SK-N-SH treated with all-trans-retinoic acid at 6 μM for 48 hours (cell line): Measurements from ENCODE around the gene ZFAND3.

Experiments used
- ATAC-seq: fragments of 200-7000 bp; cut with Tn5 transposase; 3 replicates; pipeline ENCODE4 v1.9.1; 2020; ENCODE audit warnings: mild to moderate bottlenecking, moderate library complexity
- BACH2 ChIP-seq: fragments of 250-450 bp; sonication (Bioruptor Pico); IDR thresholded peaks from 2 replicates; pipeline ENCODE4 v1.9.0; 2021; ENCODE audit warnings: mild to moderate bottlenecking, borderline replicate concordance
- CREB5 ChIP-seq: fragments of 250-450 bp; sonication (Bioruptor Pico); IDR thresholded peaks from 2 replicates; pipeline ENCODE4 v1.5.1; 2020; ENCODE audit warnings: low read depth, mild to moderate bottlenecking, moderate library complexity
- CSDC2 ChIP-seq: fragments of 250-450 bp; sonication (Bioruptor Pico); IDR thresholded peaks from 2 replicates; pipeline ENCODE4 v1.5.0; 2020; ENCODE audit warnings: mild to moderate bottlenecking, moderate library complexity
- ESRRG ChIP-seq: fragments of 250-450 bp; sonication (Bioruptor Pico); IDR thresholded peaks from 2 replicates; pipeline ENCODE4 v1.6.1; 2021; ENCODE audit warnings: mild to moderate bottlenecking
- OSR1 ChIP-seq: fragments of 250-450 bp; sonication (Bioruptor Pico); IDR thresholded peaks from 2 replicates; pipeline ENCODE4 v1.8.0; 2022; ENCODE audit warnings: moderate library complexity, mild to moderate bottlenecking, inconsistent platforms
- POU6F1 ChIP-seq: fragments of 250-450 bp; sonication (Bioruptor Pico); IDR thresholded peaks from 2 replicates; pipeline ENCODE4 v1.8.0; 2021; ENCODE audit warnings: low read depth, mild to moderate bottlenecking, moderate library complexity, borderline replicate concordance
- RARB ChIP-seq: fragments of 250-450 bp; sonication (Bioruptor Pico); IDR thresholded peaks from 2 replicates; pipeline ENCODE4 v1.8.0; 2021; ENCODE audit warnings: mild to moderate bottlenecking, moderate library complexity
- SNAI2 ChIP-seq: fragments of 250-450 bp; sonication (Bioruptor Pico); IDR thresholded peaks from 2 replicates; pipeline ENCODE4 v1.5.0; 2020; ENCODE audit warnings: mild to moderate bottlenecking, moderate library complexity
- TOX ChIP-seq: fragments of 250-450 bp; sonication (Bioruptor Pico); IDR thresholded peaks from 2 replicates; pipeline ENCODE4 v1.8.0; 2021; ENCODE audit warnings: mild to moderate bottlenecking, moderate library complexity, borderline replicate concordance
- ZC3H10 ChIP-seq: fragments of 250-450 bp; sonication (Bioruptor Pico); IDR thresholded peaks from 2 replicates; pipeline ENCODE4 v1.5.1; 2021; ENCODE audit warnings: mild to moderate bottlenecking, moderate library complexity
- ZFP3 ChIP-seq: fragments of 250-450 bp; sonication (Bioruptor Pico); IDR thresholded peaks from 2 replicates; pipeline ENCODE4 v1.5.0; 2020; ENCODE audit warnings: mild to moderate bottlenecking, moderate library complexity
- ZFP30 ChIP-seq: fragments of 450-650 bp; formaldehyde crosslinking; IDR thresholded peaks from 2 replicates; pipeline ENCODE4 v1.5.0; 2022; ENCODE audit warnings: mild to moderate bottlenecking, moderate library complexity
- ZNF565 ChIP-seq: fragments of 450-650 bp; formaldehyde crosslinking; conservative IDR thresholded peaks from 2 replicates; pipeline ENCODE4 v1.5.0; 2020; ENCODE audit warnings: low read depth, mild to moderate bottlenecking, moderate library complexity
- ZNF70 ChIP-seq: fragments of 450-650 bp; formaldehyde crosslinking; IDR thresholded peaks from 2 replicates; pipeline ENCODE4 v1.5.0; 2020; ENCODE audit warnings: mild to moderate bottlenecking, moderate library complexity
- ZNF8 ChIP-seq: fragments of 450-650 bp; formaldehyde crosslinking; IDR thresholded peaks from 2 replicates; pipeline ENCODE4 v1.5.0; 2020; ENCODE audit warnings: mild to moderate bottlenecking, moderate library complexity
- TF ChIP-seq, protein P1 (sequence below): fragments of 250-450 bp; sonication (Bioruptor Pico); IDR thresholded peaks from 2 replicates; pipeline ENCODE4 v1.5.0; 2020; ENCODE audit warnings: mild to moderate bottlenecking, moderate library complexity
- TF ChIP-seq, protein P2 (sequence below): fragments of 250-450 bp; sonication (Bioruptor Pico); IDR thresholded peaks from 2 replicates; pipeline ENCODE4 v1.5.1; 2021; ENCODE audit warnings: mild to moderate bottlenecking, moderate library complexity

Gene ZFAND3

DNA sequence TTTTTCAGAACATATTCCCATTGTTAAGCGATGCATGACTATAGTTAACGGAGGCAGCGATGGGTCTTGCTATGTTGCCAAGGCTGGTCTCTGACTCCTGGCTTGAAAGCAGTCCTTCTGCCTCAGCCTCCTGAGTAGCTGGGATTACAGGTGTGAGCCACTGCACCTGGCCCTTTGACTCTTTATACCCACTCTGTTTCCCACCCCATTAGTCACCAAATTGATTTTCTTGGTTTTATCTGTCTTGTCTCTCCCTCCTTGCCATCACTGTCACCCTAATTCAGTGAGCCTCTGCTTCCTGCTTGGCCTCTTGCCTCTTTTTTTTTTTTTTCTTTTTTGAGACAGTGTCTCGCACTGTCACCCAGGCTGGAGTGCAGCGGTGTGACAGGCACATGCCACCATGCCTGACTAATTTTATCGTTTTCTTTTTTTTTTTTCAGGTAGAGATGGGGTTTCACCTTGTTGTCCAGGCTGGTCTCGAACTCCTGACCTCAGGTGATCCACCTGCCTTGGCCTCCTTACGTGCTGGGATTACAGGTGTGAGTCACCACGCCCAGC, 31.3 kb downstream of the ZFAND3 start:
- ATAC-seq = no peak
- TF ChIP-seq, protein P1, sequence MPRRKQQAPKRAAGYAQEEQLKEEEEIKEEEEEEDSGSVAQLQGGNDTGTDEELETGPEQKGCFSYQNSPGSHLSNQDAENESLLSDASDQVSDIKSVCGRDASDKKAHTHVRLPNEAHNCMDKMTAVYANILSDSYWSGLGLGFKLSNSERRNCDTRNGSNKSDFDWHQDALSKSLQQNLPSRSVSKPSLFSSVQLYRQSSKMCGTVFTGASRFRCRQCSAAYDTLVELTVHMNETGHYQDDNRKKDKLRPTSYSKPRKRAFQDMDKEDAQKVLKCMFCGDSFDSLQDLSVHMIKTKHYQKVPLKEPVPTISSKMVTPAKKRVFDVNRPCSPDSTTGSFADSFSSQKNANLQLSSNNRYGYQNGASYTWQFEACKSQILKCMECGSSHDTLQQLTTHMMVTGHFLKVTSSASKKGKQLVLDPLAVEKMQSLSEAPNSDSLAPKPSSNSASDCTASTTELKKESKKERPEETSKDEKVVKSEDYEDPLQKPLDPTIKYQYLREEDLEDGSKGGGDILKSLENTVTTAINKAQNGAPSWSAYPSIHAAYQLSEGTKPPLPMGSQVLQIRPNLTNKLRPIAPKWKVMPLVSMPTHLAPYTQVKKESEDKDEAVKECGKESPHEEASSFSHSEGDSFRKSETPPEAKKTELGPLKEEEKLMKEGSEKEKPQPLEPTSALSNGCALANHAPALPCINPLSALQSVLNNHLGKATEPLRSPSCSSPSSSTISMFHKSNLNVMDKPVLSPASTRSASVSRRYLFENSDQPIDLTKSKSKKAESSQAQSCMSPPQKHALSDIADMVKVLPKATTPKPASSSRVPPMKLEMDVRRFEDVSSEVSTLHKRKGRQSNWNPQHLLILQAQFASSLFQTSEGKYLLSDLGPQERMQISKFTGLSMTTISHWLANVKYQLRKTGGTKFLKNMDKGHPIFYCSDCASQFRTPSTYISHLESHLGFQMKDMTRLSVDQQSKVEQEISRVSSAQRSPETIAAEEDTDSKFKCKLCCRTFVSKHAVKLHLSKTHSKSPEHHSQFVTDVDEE (CRISPR knock-in tag) = no peak
- no peak for TF ChIP-seq ZNF8 (CRISPR knock-in tag)
- TF ChIP-seq ZFP3 = no peak
- TF ChIP-seq SNAI2 (CRISPR knock-in tag) = no peak

DNA sequence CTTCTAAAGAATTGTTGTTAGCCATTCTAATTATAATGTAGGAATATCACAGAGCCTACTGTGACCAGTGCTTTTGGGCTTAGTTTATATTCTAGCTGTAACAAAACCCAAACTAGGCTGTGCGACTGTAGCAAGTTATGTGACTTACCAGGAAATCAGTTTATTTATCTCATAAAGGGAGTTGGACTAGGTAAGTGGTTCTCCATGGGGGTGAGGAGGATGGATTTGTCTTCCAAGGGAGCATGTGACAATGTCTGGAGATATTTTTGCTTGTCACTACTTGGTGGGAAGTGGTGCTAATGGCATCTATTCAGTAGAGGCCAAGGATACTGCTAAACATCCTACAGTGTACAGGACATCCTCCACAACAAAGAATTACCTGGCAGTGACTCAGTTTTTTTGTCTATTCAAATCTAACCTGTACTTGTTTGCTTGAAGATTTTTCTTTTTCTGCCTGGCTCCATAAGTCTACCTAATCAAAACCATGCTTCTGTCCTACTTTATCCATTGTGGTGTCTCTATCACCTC, 32.5 kb downstream of the ZFAND3 start:
- no peak for ATAC-seq
- TF ChIP-seq ESRRG (CRISPR knock-in tag) = no peak
- no peak for TF ChIP-seq ZNF8 (CRISPR knock-in tag)
- no peak for TF ChIP-seq CREB5
- no peak for TF ChIP-seq ZC3H10 (CRISPR knock-in tag)
- TF ChIP-seq POU6F1 (CRISPR knock-in tag) = no peak
- no peak for TF ChIP-seq ZNF70 (CRISPR knock-in tag)
- no peak for TF ChIP-seq TOX
- no peak for TF ChIP-seq SNAI2 (CRISPR knock-in tag)
- TF ChIP-seq BACH2 = no peak
- TF ChIP-seq, protein P2, sequence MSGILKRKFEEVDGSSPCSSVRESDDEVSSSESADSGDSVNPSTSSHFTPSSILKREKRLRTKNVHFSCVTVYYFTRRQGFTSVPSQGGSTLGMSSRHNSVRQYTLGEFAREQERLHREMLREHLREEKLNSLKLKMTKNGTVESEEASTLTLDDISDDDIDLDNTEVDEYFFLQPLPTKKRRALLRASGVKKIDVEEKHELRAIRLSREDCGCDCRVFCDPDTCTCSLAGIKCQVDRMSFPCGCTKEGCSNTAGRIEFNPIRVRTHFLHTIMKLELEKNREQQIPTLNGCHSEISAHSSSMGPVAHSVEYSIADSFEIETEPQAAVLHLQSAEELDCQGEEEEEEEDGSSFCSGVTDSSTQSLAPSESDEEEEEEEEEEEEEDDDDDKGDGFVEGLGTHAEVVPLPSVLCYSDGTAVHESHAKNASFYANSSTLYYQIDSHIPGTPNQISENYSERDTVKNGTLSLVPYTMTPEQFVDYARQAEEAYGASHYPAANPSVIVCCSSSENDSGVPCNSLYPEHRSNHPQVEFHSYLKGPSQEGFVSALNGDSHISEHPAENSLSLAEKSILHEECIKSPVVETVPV = no peak
- no peak for TF ChIP-seq RARB
- TF ChIP-seq, protein P1 (CRISPR knock-in tag) = no peak

DNA sequence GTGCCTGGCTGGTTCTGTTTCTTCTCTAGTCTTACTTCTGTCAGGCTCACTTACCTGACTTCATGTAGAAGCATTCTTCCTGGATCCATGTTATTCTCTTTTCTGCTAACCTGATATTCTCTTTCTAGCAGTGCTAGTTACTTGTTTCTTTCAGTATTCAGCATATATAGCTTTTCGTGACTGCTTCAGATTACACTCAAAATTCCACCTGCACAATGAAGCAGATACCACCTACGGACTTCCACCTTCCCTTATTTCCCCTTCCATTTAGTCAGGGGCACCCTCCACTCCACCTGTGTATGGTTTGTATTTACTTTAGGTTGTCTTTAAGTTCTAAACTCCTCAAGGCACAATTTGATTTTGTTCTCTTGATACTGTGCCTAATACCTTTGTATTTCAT, 36.8 kb downstream of the ZFAND3 start:
- TF ChIP-seq SNAI2 (CRISPR knock-in tag) (no peak), ZNF565 (CRISPR knock-in tag) (no peak), ZFP30 (CRISPR knock-in tag) (no peak), ZC3H10 (CRISPR knock-in tag) (no peak), ZNF70 (CRISPR knock-in tag) (no peak), CSDC2 (CRISPR knock-in tag) (no peak), OSR1 (no peak), BACH2 (no peak)
- TF ChIP-seq, protein P1 (CRISPR knock-in tag) = no peak
- ATAC-seq = no peak
